Kidney capillary endothelial cell (primary cell): ENCODE data around the gene CSF1.
"Not testable (repeated sequence)": the region's sequence is repeated elsewhere in the genome, so short reads cannot be mapped to it uniquely, and the experiment has no call there.

Experiments used
- DNase-seq: peaks from one replicate; pipeline ENCODE4 v3.0.0-alpha.2; 2018; ENCODE audit warnings: low spot score

CSF1 gene, protein sequence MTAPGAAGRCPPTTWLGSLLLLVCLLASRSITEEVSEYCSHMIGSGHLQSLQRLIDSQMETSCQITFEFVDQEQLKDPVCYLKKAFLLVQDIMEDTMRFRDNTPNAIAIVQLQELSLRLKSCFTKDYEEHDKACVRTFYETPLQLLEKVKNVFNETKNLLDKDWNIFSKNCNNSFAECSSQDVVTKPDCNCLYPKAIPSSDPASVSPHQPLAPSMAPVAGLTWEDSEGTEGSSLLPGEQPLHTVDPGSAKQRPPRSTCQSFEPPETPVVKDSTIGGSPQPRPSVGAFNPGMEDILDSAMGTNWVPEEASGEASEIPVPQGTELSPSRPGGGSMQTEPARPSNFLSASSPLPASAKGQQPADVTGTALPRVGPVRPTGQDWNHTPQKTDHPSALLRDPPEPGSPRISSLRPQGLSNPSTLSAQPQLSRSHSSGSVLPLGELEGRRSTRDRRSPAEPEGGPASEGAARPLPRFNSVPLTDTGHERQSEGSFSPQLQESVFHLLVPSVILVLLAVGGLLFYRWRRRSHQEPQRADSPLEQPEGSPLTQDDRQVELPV

GRCh38 chr1:109910123-109910962 lies at the start of gene CSF1:
Gene CSF1, plus strand, starts transcription at chr1:109910849. Its CDS starts 175 bp downstream, at chr1:109911024.
- peak; percentile 54 for DNase-seq

DNA sequence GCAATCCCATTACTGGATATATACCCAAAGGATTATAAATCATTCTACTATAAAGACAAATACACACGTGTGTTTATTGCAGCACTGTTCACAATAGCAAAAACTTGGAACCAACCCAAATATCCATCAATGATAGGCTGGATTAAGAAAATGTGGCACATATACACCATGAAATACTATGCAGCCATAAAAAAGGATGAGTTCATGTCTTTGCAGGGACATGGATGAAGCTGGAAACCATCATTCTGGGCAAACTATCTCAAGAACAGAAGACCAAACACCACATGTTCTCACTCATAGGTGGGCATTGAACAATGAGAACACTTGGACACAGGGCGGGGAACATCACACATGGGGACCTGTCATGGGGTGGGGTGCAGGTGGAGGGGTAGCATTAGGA lies 49.0 kb upstream of the CSF1 start:
- DNase-seq = not testable (repeated sequence)

DNA sequence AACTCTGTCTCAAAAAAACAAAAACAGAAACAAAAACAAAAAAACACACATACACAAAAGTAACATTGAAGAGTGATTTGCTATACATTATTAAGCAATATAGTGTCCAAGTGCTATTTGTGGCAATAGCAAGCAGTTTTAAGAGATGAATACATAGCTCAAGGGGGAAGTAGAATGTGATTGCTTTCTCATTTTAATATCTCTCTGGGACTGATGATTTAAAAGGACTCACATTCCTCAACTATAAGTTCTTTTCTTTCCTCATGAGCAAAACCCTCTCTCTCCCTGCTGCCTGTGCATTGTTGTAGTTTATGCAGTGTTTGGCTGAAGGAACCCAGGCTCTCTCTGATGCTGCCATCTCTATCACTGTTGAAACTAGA lies 47.0 kb upstream of the CSF1 start:
- no peak for DNase-seq

DNA sequence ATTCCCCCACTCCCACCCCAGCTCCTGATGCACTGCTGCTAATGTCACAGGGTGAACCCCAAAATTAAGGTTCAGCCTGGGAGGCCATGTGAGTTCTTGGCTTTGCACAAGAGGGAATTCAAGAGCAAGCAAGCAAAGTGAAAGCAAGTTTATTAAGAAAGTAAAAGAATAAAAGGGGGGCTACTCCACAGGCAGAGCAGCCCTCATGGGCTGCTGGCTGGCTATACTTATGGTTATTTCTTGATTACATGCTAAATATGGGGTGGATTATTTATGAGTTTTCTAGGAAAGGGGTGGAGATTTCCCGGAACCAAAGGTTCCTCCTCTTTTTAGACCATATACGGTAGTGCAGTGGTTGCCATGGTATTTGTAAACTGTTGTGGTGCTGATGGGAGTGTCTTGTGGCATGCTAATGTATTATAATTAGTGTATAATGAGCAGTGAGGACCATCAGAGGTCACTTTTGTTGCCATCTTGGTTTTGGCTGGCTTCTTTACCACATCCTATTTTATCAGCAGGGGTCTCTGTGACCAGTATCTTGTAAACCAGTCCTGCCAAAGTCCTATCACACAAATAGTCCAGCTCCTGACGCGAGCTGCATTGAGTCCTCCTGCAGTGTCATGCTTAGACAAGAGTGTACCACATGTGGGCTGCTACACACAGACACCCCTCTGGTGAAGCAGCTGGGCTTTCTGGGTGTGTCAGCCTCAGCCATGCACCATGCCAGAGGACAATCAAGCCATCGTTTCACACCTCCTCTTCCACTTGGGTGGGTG lies 46.4 kb upstream of the CSF1 start:
- DNase-seq = no peak

DNA sequence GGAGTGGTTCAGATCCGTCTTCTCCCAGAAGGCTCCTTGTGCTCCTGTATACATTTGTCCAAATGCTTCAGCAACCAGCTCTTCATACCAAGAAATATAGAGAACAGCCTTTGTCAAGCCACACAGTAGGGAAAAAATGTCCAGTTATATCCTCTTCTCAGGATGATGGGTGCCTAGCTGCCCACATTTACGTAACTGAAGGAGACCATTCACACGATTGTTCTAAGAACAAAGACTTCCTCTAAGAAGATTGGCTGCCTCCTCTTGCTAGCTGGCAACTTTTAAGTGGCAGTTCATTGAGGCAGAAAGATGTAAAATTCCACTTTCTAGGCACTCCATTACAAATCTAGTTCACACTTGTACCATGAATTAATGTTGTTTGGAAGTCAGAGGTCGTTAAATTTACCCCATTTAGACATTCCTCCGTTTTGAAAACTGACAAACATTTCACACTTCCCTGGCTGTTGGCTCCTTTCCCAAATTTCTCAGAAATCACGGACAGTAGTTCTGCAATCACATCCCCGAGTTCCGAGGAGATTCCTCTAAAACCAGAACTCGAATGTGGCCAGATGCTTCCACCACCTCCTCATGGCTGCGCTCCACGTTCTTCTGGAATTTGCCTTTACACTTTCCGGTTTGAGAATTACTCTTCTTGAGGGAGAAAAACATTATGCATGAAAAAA lies 45.6 kb upstream of the CSF1 start:
- no peak for DNase-seq

DNA sequence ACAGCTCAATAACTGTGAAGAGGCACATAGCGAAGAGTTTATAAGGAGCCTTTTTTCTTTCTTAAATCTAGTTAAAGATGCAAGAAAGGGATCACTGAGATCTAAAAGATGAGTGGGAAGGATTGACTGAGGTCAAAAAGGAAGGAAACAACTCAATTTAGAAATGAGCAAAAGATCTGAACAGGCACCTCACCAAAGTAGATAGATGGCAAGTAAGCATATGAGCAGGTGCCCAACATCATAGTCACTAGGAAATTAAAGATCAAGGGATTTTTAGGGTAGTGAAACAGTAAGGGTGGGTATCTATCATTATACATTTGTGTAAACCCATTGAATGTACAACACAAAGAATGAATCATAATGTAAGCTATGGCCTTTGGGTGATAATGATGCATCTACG lies 44.6 kb upstream of the CSF1 start:
- DNase-seq = no peak

GRCh38 chr1:109873278-109874175 lies 37.1 kb upstream of the CSF1 start:
- DNase-seq = no peak

DNA sequence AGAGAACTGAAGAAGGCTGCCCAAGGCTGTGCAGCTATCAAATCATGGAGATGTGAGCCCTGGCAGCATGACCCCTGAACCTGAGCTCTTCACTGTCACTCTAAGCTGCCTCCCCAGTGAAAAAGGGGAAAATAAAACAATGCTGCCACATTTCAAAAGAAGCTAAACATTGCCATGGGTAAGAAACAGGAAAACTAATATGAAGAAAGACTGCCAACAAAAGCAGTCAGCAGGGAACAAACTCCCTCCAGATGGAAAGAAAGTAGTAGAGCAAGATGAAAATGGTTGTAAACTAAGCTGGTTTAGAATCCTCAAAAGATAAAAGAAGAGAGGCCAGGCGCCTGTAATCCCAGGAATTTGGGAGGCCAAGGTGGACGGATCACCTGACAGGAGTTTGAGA lies 36.2 kb upstream of the CSF1 start:
- no peak for DNase-seq

DNA sequence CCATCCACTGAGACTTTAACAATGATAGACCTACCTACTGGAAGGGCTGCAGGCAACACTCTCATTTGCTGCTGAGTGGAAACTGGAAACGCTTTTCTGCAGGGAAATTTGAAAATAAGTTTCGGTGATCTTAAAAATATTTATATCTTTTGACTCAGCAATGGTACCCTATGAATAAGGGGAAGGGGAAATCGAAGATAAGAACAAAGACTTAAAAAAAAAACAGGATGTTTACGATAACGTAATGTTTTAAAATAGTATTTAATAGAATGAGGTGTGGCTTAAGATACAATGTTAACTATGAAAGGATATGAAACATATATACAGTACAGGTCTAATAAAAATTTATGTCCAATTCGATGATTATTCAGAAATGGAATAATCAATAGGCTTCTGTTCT lies 34.8 kb upstream of the CSF1 start:
- DNase-seq = no peak

DNA sequence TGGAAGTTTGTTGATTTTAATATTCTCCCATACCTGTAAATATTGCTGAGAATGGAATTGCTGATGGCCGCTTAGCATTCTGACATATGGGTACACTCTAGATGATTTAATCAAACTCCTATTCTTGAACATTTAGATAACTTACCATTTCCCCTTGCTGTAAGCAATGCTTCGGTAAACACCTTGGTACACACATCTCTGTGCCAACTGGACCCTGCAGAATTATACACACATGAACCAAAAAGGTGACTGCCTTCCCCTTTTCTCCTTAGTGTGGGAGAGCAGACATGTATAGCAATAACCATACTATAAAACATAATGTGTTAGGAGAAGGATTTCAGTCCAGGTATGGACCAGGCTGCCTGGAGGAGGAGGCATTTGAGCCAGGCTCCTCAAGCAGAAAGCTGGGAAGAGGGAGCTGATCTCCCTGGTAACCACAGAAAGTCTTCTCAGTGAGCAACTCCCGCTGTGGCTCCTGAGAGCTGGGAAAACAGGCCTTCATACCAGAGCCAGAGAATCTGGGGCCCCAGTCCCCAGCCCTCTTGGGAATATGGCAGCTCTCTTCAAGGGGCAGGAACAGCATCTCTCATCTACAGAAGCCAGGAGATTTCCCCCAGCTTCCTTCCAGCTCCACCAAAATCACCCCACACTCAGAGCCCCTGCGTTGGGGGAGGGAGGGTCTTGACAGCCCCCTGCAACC lies 33.9 kb upstream of the CSF1 start:
- no peak for DNase-seq

DNA sequence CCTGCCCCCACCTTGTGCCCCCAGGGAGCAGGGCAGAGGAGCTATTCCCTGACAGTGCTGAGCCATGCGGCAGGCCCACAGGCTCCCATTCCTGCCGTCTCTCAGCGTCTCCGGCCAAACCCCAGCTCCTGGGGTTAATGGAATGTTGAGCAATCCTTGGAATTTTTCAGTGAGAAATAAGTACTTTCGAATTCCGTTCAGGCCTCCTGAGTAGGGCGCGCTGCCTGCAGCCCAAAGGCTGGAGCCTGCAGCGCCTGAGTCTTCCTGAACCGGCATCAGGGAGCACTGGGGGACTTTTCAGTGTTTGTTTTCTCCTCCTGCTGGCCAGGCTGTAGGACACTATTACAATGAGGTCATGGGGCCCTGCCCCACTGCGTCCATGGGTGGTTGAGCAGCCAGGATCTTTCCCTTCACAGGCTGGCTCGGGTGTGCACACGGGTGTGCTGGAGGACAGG lies 33.3 kb upstream of the CSF1 start:
- peak; percentile 40 for DNase-seq

- DNase-seq = no peak
Measured at GRCh38 chr1:109877776-109878175, 32.9 kb upstream of the CSF1 start.

- DNase-seq = no peak
Measured at GRCh38 chr1:109878531-109879104, 32.0 kb upstream of the CSF1 start.

DNA sequence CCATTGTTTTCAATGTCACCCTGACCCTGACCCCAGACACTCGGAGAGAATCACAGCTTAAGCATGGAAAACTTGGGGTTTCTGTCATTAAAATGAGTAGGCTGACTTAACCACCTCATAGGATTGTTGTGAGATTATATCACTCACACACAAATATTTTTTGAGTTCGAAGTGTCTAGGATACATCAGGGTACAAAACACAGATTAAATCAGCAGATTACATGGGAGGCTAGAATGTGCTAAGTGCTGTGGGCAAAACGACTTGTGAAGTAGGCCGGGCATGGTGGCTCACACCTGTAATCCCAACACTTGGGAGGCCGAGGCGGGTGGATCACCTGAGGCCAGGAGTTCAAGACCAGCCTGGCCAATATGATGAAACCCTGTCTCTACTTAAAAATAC lies 31.3 kb upstream of the CSF1 start:
- DNase-seq = not testable (repeated sequence)

GRCh38 chr1:109879881-109880525 lies 30.6 kb upstream of the CSF1 start:
- DNase-seq = no peak

DNA sequence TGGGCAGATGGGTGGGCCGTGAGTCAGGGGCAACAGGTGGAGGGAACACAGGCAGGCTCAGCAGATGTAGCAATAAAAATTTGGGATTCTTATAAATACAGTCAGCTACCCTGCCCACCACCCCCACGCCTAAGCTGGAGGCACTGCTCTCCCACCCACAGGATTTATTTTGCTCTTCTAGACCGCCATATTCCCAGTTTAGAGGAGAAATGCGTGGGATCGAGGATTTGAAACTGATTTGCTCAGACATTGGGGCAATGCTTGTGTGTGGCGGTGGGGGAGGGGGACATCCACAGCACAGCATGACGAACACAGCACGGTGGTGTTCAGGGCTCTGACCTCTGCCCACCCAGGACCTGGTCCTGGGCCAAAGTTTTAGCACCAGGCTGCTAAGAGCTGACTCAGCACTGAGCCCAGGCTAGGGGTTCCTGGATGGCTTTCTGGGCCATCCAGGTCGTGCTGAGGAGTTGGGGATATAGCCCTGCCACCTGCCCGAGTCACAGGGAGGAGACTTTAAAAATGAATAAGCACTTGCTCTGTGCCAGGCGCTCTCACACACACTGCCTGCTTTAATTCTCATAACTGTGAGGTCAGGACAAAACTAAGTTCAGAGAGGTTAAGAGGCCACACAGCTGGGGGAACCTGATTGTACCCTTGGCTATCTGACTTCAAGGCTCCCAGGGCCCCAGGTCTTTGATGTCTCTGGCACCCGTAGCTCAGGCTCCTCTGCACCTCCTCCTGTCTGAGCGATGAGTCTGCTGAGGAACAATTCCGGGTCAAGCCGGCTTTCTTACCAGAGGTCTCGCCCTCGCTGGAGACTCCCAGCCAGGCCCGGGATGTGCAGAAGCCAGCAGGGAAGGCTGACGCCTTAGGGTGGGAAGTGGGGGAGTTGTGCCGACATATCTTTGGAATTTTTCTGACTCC lies 29.4 kb upstream of the CSF1 start:
- no peak for DNase-seq

DNA sequence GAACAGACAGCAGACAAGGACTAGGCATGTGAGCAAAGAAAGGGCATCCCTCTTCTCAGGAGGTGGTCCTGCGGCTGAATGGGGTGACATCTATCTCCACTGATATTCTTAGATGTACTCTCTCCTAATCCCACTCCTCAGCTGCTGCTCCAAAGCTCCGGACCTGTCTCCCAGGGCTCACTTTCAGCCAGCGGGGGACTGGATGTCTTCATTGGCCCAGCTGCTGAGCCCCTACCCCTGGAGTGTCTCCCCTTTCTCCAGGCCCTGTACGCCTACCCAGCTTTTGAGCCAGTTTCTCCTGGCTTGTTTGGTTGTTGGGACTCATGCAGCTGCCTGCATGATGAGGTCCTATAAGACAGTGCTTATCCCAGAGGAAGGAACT lies 28.8 kb upstream of the CSF1 start:
- DNase-seq = no peak
